ENCODE measurements around the gene TAOK2. TPM values are rescaled to one million over a fixed set of nuclear protein-coding genes. Genes with fewer than 3 reads are reported as not detected.

The TAOK2 gene
- total RNA-seq, 1 experiment from 2014 or later: 56.7 TPM

DNA sequence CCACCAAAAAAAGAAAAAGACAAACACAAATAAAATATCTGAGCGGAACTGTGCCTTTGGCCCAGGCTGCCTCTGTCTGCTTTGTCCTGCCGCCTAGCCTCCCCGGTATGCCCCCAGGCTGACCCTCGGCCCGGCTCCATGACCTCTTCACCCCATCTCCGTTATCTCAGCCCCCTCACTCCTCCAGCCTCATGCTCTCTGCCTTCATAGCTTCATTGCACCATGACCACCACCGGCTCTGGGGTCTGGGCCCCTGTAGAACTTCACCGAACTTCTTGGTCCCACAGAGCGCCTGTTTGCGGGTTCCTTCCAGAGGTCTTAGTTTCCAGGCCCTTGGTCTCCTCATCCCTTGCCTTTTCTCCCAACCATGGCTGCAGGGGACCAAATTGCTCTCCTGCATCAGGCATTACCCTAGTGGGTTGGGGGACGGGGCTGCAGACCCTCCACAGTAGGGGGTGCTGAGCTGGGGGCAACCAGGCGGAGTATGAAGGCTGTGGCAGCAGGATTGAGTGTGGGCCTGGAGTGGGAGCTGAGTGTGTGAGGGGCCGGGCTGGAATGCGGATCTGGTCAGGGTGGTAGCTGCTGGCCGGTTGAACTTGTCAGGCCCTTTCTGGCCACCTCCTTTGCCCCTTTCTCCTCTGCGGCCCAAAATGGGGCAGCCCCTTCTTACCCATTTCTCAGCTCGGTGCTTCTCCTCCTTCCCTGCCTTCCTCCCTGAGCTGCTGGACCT lies 14.8 kb downstream of the TAOK2 start:
- ATAC-seq (no peak), DNase-seq (ENCODE audit: low read depth, low spot score) (no peak)
- POLR2A ChIA-PET: no interaction called here
- no peaks in the 10 kb centered on the region for H3K4me1 ChIP-seq (ENCODE audit: control insufficient read depth in 1 of 2, insufficient read depth in 2 of 2, low read length in 2 of 2)
- peaks cover 47% of the 10 kb centered on the region in 2 experiments for H3K36me3 ChIP-seq (ENCODE audit: control insufficient read depth in 1 of 2, insufficient read depth in 2 of 2, low read length in 2 of 2)
- H3K9me2 ChIP-seq (ENCODE audit: insufficient read depth): no peaks in the 10 kb centered on the region
- H3K79me2 ChIP-seq (ENCODE audit: insufficient read depth, low read length): no peaks in the 10 kb centered on the region
- no peak overlapping the region for H2AFZ ChIP-seq (ENCODE audit: low read depth, low read length, poor library complexity, severe bottlenecking)
- intact Hi-C loops (cut with micrococcal nuclease): no loop called here
- no peak overlapping the region for H3K9ac ChIP-seq (ENCODE audit: low read length)
- no peak overlapping the region for H3K4me2 ChIP-seq (ENCODE audit: low read length)
- H3K9me3 ChIP-seq (ENCODE audit: control insufficient read depth in 1 of 2, insufficient read depth in 1 of 2, low read depth in 1 of 2, low read length in 2 of 2): no peaks in the 10 kb centered on the region
- CTCF ChIA-PET: interaction anchor here (0.6 kb wide), 1 partner anchor 291 kb away, joined by 3 read pairs; no protein-coding TSS in a partner anchor
- RAD21 ChIA-PET (ENCODE audit: low non-redundant PET in 1 of 2, low total read pairs in 2 of 2, uncharacterized antibody in 2 of 2, unreplicated experiment in 2 of 2): no interaction called here
- no peak overlapping the region for H3K4me3 ChIP-seq (replicated peaks in 1 of 2; ENCODE audit: low read depth in 1 of 2, low read length in 2 of 2)
- no peaks in the 10 kb centered on the region for H3K27me3 ChIP-seq (ENCODE audit: insufficient read depth, low read length)
- no peaks in the 10 kb centered on the region for H4K20me1 ChIP-seq (ENCODE audit: insufficient read depth)
- H3K27ac ChIP-seq (ENCODE audit: low read depth, low read length): 0 out of 2 replicates have a peak overlapping the region, but pooled peaks have one; percentile 11
- BruUV-seq (replicated peaks): no TSS peak
- TF ChIP-seq SRF (IDR thresholded peaks at IDR 0.05; ENCODE audit: low read depth) (no peak), EZH2phosphoT487 (IDR thresholded peaks at IDR 0.05; ENCODE audit: borderline replicate concordance) (no peak), ZBTB33 (IDR thresholded peaks at IDR 0.05; ENCODE audit: extremely low read depth, insufficient replicate concordance, low read length) (no peak), FOSL1 (IDR thresholded peaks at IDR 0.05; ENCODE audit: low read depth) (no peak), POLR2A (IDR thresholded peaks at IDR 0.05; ENCODE audit: borderline replicate concordance, extremely low read depth, insufficient read depth, insufficient read length) (no peak), CEBPB (IDR thresholded peaks at IDR 0.05; ENCODE audit: low read depth) (no peak), POLR2AphosphoS5 (IDR thresholded peaks at IDR 0.05; ENCODE audit: low read depth, low read length) (no peak), REST (IDR thresholded peaks at IDR 0.05; ENCODE audit: low read depth) (no peak), YY1 (IDR thresholded peaks at IDR 0.05; ENCODE audit: extremely low read depth, insufficient replicate concordance, low read depth, low read length) (no peak), TCF7L2 (IDR thresholded peaks at IDR 0.05; ENCODE audit: borderline replicate concordance, extremely low read depth, insufficient read depth, insufficient read length) (no peak), CBX3 (IDR thresholded peaks at IDR 0.05; ENCODE audit: low read depth) (no peak), JUND (IDR thresholded peaks at IDR 0.05) (no peak)
- TF ChIP-seq, protein P1, sequence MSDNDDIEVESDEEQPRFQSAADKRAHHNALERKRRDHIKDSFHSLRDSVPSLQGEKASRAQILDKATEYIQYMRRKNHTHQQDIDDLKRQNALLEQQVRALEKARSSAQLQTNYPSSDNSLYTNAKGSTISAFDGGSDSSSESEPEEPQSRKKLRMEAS (IDR thresholded peaks at IDR 0.05): no peak
- TF ChIP-seq, protein P2, sequence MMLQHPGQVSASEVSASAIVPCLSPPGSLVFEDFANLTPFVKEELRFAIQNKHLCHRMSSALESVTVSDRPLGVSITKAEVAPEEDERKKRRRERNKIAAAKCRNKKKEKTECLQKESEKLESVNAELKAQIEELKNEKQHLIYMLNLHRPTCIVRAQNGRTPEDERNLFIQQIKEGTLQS (IDR thresholded peaks at IDR 0.05): no peak
- TF ChIP-seq, protein P3, sequence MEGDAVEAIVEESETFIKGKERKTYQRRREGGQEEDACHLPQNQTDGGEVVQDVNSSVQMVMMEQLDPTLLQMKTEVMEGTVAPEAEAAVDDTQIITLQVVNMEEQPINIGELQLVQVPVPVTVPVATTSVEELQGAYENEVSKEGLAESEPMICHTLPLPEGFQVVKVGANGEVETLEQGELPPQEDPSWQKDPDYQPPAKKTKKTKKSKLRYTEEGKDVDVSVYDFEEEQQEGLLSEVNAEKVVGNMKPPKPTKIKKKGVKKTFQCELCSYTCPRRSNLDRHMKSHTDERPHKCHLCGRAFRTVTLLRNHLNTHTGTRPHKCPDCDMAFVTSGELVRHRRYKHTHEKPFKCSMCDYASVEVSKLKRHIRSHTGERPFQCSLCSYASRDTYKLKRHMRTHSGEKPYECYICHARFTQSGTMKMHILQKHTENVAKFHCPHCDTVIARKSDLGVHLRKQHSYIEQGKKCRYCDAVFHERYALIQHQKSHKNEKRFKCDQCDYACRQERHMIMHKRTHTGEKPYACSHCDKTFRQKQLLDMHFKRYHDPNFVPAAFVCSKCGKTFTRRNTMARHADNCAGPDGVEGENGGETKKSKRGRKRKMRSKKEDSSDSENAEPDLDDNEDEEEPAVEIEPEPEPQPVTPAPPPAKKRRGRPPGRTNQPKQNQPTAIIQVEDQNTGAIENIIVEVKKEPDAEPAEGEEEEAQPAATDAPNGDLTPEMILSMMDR (IDR thresholded peaks at IDR 0.05 in 2 of 3, conservative IDR thresholded peaks at IDR 0.05 in 1 of 3; ENCODE audit: borderline replicate concordance in 1 of 3, insufficient read depth in 1 of 3, low read depth in 2 of 3, low read length in 2 of 3): no peak
